Panc1 (cell line): ENCODE data around the gene LAMA1. TPM values are rescaled to one million over a fixed set of nuclear protein-coding genes. Genes with fewer than 3 reads are reported as not detected.

ENCODE experiments used
- ATAC-seq: fragments of 200-7000 bp; cut with Tn5 transposase; 2 replicates; pipeline ENCODE4 v1.9.1; 2020; ENCODE audit warnings: mild to moderate bottlenecking, moderate library complexity
- BruUV-seq: library from RNA; stranded (reverse); fragments of 400-500 nt; replicated peaks from 2 replicates; lab custom pipeline; 2021; lab: Mats Ljungman, UMichigan
- CTCF ChIA-PET: fragments of 300-600 bp; sonication (Branson Sonifier 250); formaldehyde crosslinking; loops from one replicate; lab custom pipeline; 2022; ENCODE audit warnings: antibody characterized with exemption; lab: Charles Lee
- POLR2A ChIA-PET: fragments of 300-600 bp; sonication (Branson Sonifier 250); formaldehyde crosslinking; loops from one replicate; lab custom pipeline; 2022; ENCODE audit warnings: antibody characterized with exemption; lab: Charles Lee
- DNase-seq: peaks from one replicate; pipeline ENCODE4 v3.0.0-alpha.2; 2010; ENCODE audit warnings: low read depth, low spot score
- H3K27ac ChIP-seq: 2 replicates; pipeline ENCODE4 v1.5.1; 2011; ENCODE audit warnings: mild to moderate bottlenecking, low read length, inconsistent platforms
- H3K27me3 ChIP-seq: fragments of 200-500 bp; sonication (Bioruptor generic); 2 replicates; pipeline ENCODE4 v1.6.0; 2014; ENCODE audit warnings: low read length, inconsistent platforms; ENCODE audit not compliant: control insufficient read depth, insufficient read depth
- H3K36me3 ChIP-seq: fragments of 200-500 bp; sonication (Bioruptor generic); 2 replicates; pipeline ENCODE4 v1.5.1; 2014; ENCODE audit warnings: inconsistent platforms, mild to moderate bottlenecking, low read length, moderate library complexity; ENCODE audit not compliant: control insufficient read depth, insufficient read depth
- H3K4me1 ChIP-seq: 2 replicates; pipeline ENCODE4 v1.5.1; 2011; ENCODE audit warnings: inconsistent platforms, mild to moderate bottlenecking, low read length, moderate library complexity; ENCODE audit not compliant: control insufficient read depth, insufficient read depth
- H3K4me3 ChIP-seq, 2 experiments: 2 replicates each; pipeline ENCODE4 v1.5.1; 2011 to 2012; ENCODE audit warnings: low read depth in 2 of 2, low read length in 2 of 2, mild to moderate bottlenecking in 2 of 2, inconsistent platforms in 1 of 2, moderate library complexity in 1 of 2
- H3K9me3 ChIP-seq: fragments of 200-500 bp; sonication (Bioruptor generic); 2 replicates; pipeline ENCODE4 v1.5.1; 2014; ENCODE audit warnings: low read depth, mild to moderate bottlenecking, inconsistent platforms, low read length, moderate library complexity; ENCODE audit not compliant: control insufficient read depth, insufficient read depth
- CTCF ChIP-seq: fragments of 450-650 bp; IDR thresholded peaks from 2 replicates; pipeline ENCODE4 v1.5.1; 2017; ENCODE audit warnings: mild to moderate bottlenecking
- POLR2AphosphoS5 ChIP-seq: IDR thresholded peaks from 2 replicates; pipeline ENCODE4 v1.6.1; 2012; ENCODE audit warnings: mild to moderate bottlenecking, low read depth, low read length, moderate library complexity
- SIN3A ChIP-seq: IDR thresholded peaks from 2 replicates; pipeline ENCODE4 v1.6.1; 2012; ENCODE audit warnings: low read depth, mild to moderate bottlenecking, low read length, moderate library complexity, borderline replicate concordance; ENCODE audit not compliant: insufficient read depth
- TCF7L2 ChIP-seq: IDR thresholded peaks from 2 replicates; pipeline ENCODE4 v1.6.1; 2011; ENCODE audit warnings: mild to moderate bottlenecking, low read depth, low read length, inconsistent platforms
- in situ Hi-C: cut with HindIII; loops from 2 replicates; pipeline ENCODE4 v1.10.0; 2016; ENCODE audit warnings: low sequenced_read_pairs, low pct_unique_long_range_greater_than_20kb
- intact Hi-C: fragments of 100-400 bp; cut with micrococcal nuclease; formaldehyde crosslinking; loops from one replicate; pipeline ENCODE4 v1.10.0; 2022; ENCODE audit not compliant: unreplicated experiment
- total RNA-seq: library from RNA; stranded (reverse); gene quantifications from one replicate; pipeline ENCODE4 v1.2.1, GENCODE V29; 2021; ENCODE audit not compliant: unreplicated experiment
- TF ChIP-seq, protein P1 (sequence below), 2 experiments: IDR thresholded peaks; 2 replicates each; pipeline ENCODE4 v1.6.1; 2011 to 2012; ENCODE audit warnings: low read depth in 2 of 2, control low read depth in 1 of 2, low read length in 1 of 2, mild to moderate bottlenecking in 1 of 2, moderate library complexity in 1 of 2; ENCODE audit not compliant: insufficient read depth in 1 of 2

LAMA1 gene
- total RNA-seq, 1 experiment from 2014 or later = 0.03 TPM

GRCh38 chr18:7002107-7002506 is 115.5 kb downstream of the LAMA1 start:
- no peak for TF ChIP-seq TCF7L2
- BruUV-seq = no TSS peak
- intact Hi-C loops = loop anchor here (5.0 kb wide), 1 partner anchor 80 kb away; no protein-coding TSS in a partner anchor
- DNase-seq = no peak
- no peaks in the 10 kb centered on the region for H3K27me3 ChIP-seq
- no peak overlapping the region for H3K27ac ChIP-seq
- H3K4me1 ChIP-seq = no peaks in the 10 kb centered on the region
- ATAC-seq = no peak
- H3K9me3 ChIP-seq = no peaks in the 10 kb centered on the region
- no peaks in the 10 kb centered on the region for H3K36me3 ChIP-seq
- ChIA-PET POLR2A (no interaction called here), CTCF (no interaction called here)
- no peak overlapping the region for H3K4me3 ChIP-seq
- in situ Hi-C loops = no loop called here

DNA sequence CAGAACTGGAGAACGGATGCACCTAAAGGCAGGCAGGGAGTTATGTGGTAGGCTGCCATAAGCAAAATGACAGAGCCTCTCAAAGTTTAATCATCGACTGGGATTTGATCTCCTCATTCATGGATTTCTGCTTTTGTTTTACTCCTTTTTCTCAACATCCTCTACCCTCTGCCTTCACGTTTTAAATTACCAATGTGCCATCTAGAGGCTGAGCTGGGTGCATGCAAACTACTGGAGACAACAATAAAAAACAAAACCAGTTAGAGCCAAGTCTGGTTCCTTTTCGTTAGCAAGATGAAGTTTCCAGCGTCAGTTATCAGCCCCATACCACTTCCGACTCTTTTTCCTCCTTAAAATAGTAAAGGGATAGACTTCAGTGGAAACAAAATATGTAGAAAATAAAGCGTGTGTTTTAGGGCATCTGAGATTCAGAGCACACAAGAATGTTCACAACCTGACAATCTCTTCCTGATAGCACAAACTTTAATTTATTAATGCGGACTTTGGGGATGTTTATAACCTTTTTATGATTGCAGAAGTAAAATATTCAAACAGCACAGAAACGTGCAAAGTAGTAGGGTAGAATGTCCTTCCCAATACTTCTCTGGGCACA is 117.0 kb downstream of the LAMA1 start:
- intact Hi-C loops (loop anchor here (5.0 kb wide), 1 partner anchor 78 kb away; no protein-coding TSS in a partner anchor), in situ Hi-C loops (no loop called here)
- no peak overlapping the region for H3K4me3 ChIP-seq
- no peaks in the 10 kb centered on the region for H3K27me3 ChIP-seq
- no peaks in the 10 kb centered on the region for H3K36me3 ChIP-seq
- H3K9me3 ChIP-seq = no peaks in the 10 kb centered on the region
- H3K27ac ChIP-seq = no peak overlapping the region
- no peaks in the 10 kb centered on the region for H3K4me1 ChIP-seq
- no peak for ATAC-seq
- BruUV-seq = no TSS peak
- DNase-seq = peak; percentile 4
- POLR2A ChIA-PET = no interaction called here
- TF ChIP-seq CTCF (peak; percentile 64), TCF7L2 (no peak), SIN3A (no peak), POLR2AphosphoS5 (no peak)
- CTCF ChIA-PET = no interaction called here

DNA sequence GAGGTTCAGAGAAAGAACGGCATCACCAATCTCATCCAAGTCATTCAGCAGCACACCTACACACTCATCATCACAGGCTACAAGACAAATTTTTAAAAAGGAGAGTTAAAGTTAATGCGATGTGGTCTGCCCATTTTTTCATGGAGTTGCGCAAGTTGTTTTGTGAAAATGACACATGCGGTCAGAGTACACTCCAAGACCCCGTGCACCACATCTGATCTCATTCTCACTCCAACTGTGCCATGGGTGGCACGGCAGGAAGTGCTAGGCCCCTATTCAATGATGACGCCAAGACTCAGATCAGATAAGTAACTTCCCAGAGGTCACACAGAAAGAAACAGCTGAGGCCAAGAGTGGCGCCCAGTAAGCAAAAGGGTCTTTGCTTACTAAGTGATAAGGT is 119.8 kb downstream of the LAMA1 start:
- H3K27ac ChIP-seq = no peak overlapping the region
- no peak overlapping the region for H3K4me3 ChIP-seq
- no peaks in the 10 kb centered on the region for H3K36me3 ChIP-seq
- intact Hi-C loops (no loop called here), in situ Hi-C loops (no loop called here)
- no peak for ATAC-seq
- no TSS peak for BruUV-seq
- no peak for DNase-seq
- CTCF ChIA-PET = no interaction called here
- no peaks in the 10 kb centered on the region for H3K27me3 ChIP-seq
- H3K4me1 ChIP-seq = peaks cover 3% of the 10 kb centered on the region; the same call in 1 of the 2 replicates
- POLR2A ChIA-PET = no interaction called here
- TF ChIP-seq CTCF (no peak), SIN3A (no peak), TCF7L2 (no peak), POLR2AphosphoS5 (no peak)
- TF ChIP-seq, protein P1, sequence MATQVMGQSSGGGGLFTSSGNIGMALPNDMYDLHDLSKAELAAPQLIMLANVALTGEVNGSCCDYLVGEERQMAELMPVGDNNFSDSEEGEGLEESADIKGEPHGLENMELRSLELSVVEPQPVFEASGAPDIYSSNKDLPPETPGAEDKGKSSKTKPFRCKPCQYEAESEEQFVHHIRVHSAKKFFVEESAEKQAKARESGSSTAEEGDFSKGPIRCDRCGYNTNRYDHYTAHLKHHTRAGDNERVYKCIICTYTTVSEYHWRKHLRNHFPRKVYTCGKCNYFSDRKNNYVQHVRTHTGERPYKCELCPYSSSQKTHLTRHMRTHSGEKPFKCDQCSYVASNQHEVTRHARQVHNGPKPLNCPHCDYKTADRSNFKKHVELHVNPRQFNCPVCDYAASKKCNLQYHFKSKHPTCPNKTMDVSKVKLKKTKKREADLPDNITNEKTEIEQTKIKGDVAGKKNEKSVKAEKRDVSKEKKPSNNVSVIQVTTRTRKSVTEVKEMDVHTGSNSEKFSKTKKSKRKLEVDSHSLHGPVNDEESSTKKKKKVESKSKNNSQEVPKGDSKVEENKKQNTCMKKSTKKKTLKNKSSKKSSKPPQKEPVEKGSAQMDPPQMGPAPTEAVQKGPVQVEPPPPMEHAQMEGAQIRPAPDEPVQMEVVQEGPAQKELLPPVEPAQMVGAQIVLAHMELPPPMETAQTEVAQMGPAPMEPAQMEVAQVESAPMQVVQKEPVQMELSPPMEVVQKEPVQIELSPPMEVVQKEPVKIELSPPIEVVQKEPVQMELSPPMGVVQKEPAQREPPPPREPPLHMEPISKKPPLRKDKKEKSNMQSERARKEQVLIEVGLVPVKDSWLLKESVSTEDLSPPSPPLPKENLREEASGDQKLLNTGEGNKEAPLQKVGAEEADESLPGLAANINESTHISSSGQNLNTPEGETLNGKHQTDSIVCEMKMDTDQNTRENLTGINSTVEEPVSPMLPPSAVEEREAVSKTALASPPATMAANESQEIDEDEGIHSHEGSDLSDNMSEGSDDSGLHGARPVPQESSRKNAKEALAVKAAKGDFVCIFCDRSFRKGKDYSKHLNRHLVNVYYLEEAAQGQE (IDR thresholded peaks at IDR 0.05; ENCODE audit: insufficient read depth in 1 of 2, low read depth in 2 of 2, low read length in 1 of 2) = no peak
- no peaks in the 10 kb centered on the region for H3K9me3 ChIP-seq
